HCT116 (cell line): ENCODE results near the gene CTIF. TPM values are rescaled to one million over a fixed set of nuclear protein-coding genes. Genes with fewer than 3 reads are reported as not detected.

ENCODE experiments used
- ATAC-seq: fragments of 200-7000 bp; cut with Tn5 transposase; 2 replicates; pipeline ENCODE4 v1.9.1; 2020; ENCODE audit warnings: mild to moderate bottlenecking, moderate library complexity
- BruUV-seq: library from RNA; stranded (reverse); fragments of 400-500 nt; replicated peaks from 2 replicates; lab custom pipeline; 2021; lab: Mats Ljungman, UMichigan
- CTCF ChIA-PET: fragments of 300-600 bp; sonication (Branson Sonifier 250); formaldehyde crosslinking; loops from one replicate; lab custom pipeline; 2021; ENCODE audit warnings: antibody characterized with exemption; lab: Charles Lee
- POLR2A ChIA-PET: fragments of 300-600, 350-600 bp; sonication (Branson Sonifier 250); formaldehyde crosslinking; loops from one replicate; lab custom pipeline; 2021; ENCODE audit warnings: antibody characterized with exemption; lab: Charles Lee
- RAD21 ChIA-PET, 2 experiments: fragments of 300-600 bp; sonication (Branson Sonifier 250); formaldehyde crosslinking; loops; one replicate each; lab custom pipeline; 2023; ENCODE audit warnings: low total read pairs in 2 of 2; ENCODE audit not compliant: uncharacterized antibody in 2 of 2, unreplicated experiment in 2 of 2, low non-redundant PET in 1 of 2; lab: Charles Lee
- DNase-seq: peaks from one replicate; pipeline ENCODE4 v3.0.0-alpha.2; 2010; ENCODE audit warnings: low read depth, low spot score
- H2AFZ ChIP-seq: fragments of 200-600 bp; shearing (Covaris generic), sonication (generic); 2 replicates; pipeline ENCODE4 v1.6.1; 2017; ENCODE audit warnings: low read depth, mixed run types, mixed read lengths, antibody characterized with exemption, low read length; ENCODE audit not compliant: poor library complexity, severe bottlenecking
- H3K27ac ChIP-seq: 2 replicates; pipeline ENCODE4 v1.5.1; 2012; ENCODE audit warnings: low read depth, low read length
- H3K27me3 ChIP-seq: fragments of 200-600 bp; sonication (generic); 2 replicates; pipeline ENCODE4 v1.6.1; 2016; ENCODE audit warnings: mixed run types, low read length, mixed read lengths; ENCODE audit not compliant: insufficient read depth
- H3K36me3 ChIP-seq, 2 experiments: fragments of 200-500 bp in 1 of 2; fragments of 200-600 bp in 1 of 2; sonication (Bioruptor generic) in 1 of 2; sonication (generic) in 1 of 2; 2 replicates each; pipeline versions ENCODE4 v1.5.1 to v1.6.1; 2014 to 2016; ENCODE audit warnings: low read length in 2 of 2, inconsistent platforms in 1 of 2, mixed read lengths in 1 of 2, mixed run types in 1 of 2; ENCODE audit not compliant: insufficient read depth in 2 of 2, control insufficient read depth in 1 of 2
- H3K4me1 ChIP-seq, 2 experiments: fragments of 200-600 bp in 1 of 2; sonication (generic) in 1 of 2; 2 replicates each; pipeline versions ENCODE4 v1.5.1 to v1.6.1; 2012 to 2017; ENCODE audit warnings: low read length in 2 of 2, inconsistent platforms in 1 of 2, mild to moderate bottlenecking in 1 of 2, mixed read lengths in 1 of 2, mixed run types in 1 of 2, moderate library complexity in 1 of 2; ENCODE audit not compliant: insufficient read depth in 2 of 2, control insufficient read depth in 1 of 2
- H3K4me2 ChIP-seq: fragments of 200-600 bp; sonication (generic); 2 replicates; pipeline ENCODE4 v1.6.1; 2017; ENCODE audit warnings: mixed run types, low read length, mixed read lengths
- H3K4me3 ChIP-seq, 2 experiments: fragments of 200-600 bp in 1 of 2; sonication (generic) in 1 of 2; replicated peaks in 1 of 2; 2 replicates each; pipeline ENCODE4 v1.5.1; 2011 to 2016; ENCODE audit warnings: low read length in 2 of 2, control low read depth in 1 of 2, low read depth in 1 of 2, mild to moderate bottlenecking in 1 of 2, mixed read lengths in 1 of 2, mixed run types in 1 of 2
- H3K79me2 ChIP-seq: fragments of 200-600 bp; sonication (generic); 2 replicates; pipeline ENCODE4 v1.6.1; 2017; ENCODE audit warnings: mild to moderate bottlenecking, mixed run types, low read length, moderate library complexity, mixed read lengths; ENCODE audit not compliant: insufficient read depth
- H3K9ac ChIP-seq: fragments of 200-600 bp; sonication (generic); 2 replicates; pipeline ENCODE4 v1.6.1; 2016; ENCODE audit warnings: low read length, mixed read lengths
- H3K9me2 ChIP-seq: fragments of 200-600 bp; sonication (generic), shearing (Covaris generic); 2 replicates; pipeline ENCODE4 v1.6.1; 2017; ENCODE audit warnings: mixed run types, mild to moderate bottlenecking, moderate library complexity; ENCODE audit not compliant: insufficient read depth
- H3K9me3 ChIP-seq, 2 experiments: fragments of 200-500 bp in 1 of 2; fragments of 200-600 bp in 1 of 2; sonication (Bioruptor generic) in 1 of 2; sonication (generic) in 1 of 2; 2 replicates each; pipeline ENCODE4 v1.6.1; 2014 to 2017; ENCODE audit warnings: low read length in 2 of 2, mixed read lengths in 2 of 2, inconsistent platforms in 1 of 2, low read depth in 1 of 2, mild to moderate bottlenecking in 1 of 2, mixed run types in 1 of 2, moderate library complexity in 1 of 2; ENCODE audit not compliant: control insufficient read depth in 1 of 2, insufficient read depth in 1 of 2
- H4K20me1 ChIP-seq: fragments of 200-600 bp; sonication (generic), shearing (Covaris generic); 2 replicates; pipeline ENCODE4 v1.6.1; 2017; ENCODE audit warnings: mixed run types, mild to moderate bottlenecking, moderate library complexity; ENCODE audit not compliant: insufficient read depth
- ATF3 ChIP-seq: IDR thresholded peaks from 2 replicates; pipeline ENCODE4 v1.6.1; 2012
- CBX3 ChIP-seq: IDR thresholded peaks from 2 replicates; pipeline ENCODE4 v1.6.1; 2012; ENCODE audit warnings: low read depth
- CEBPB ChIP-seq: IDR thresholded peaks from 2 replicates; pipeline ENCODE4 v1.6.1; 2012; ENCODE audit warnings: low read depth
- EZH2 ChIP-seq: fragments of 200-600 bp; sonication (generic); IDR thresholded peaks from 2 replicates; pipeline ENCODE4 v1.6.1; 2017; ENCODE audit warnings: antibody characterized with exemption, mixed run types
- FOSL1 ChIP-seq: IDR thresholded peaks from 2 replicates; pipeline ENCODE4 v1.6.1; 2012; ENCODE audit warnings: low read depth
- JUND ChIP-seq: IDR thresholded peaks from 2 replicates; pipeline ENCODE4 v1.6.1; 2012
- MAX ChIP-seq: IDR thresholded peaks from 2 replicates; pipeline ENCODE4 v1.6.1; 2012
- POLR2A ChIP-seq: IDR thresholded peaks from 2 replicates; pipeline ENCODE4 v1.7.0; 2011; ENCODE audit warnings: borderline replicate concordance; ENCODE audit not compliant: insufficient read depth, insufficient read length; ENCODE audit errors: extremely low read depth
- POLR2AphosphoS5 ChIP-seq: IDR thresholded peaks from 2 replicates; pipeline ENCODE4 v1.6.1; 2011; ENCODE audit warnings: mild to moderate bottlenecking, low read depth, low read length, moderate library complexity
- RAD21 ChIP-seq: IDR thresholded peaks from 2 replicates; pipeline ENCODE4 v1.6.1; 2012; ENCODE audit warnings: low read depth, mild to moderate bottlenecking
- REST ChIP-seq: IDR thresholded peaks from 2 replicates; pipeline ENCODE4 v1.6.1; 2012; ENCODE audit warnings: low read depth
- SIN3A ChIP-seq: IDR thresholded peaks from 2 replicates; pipeline ENCODE4 v1.6.1; 2012; ENCODE audit warnings: low read depth
- SRF ChIP-seq: IDR thresholded peaks from 2 replicates; pipeline ENCODE4 v1.6.1; 2012; ENCODE audit warnings: low read depth
- TCF7L2 ChIP-seq: IDR thresholded peaks from 2 replicates; pipeline ENCODE4 v1.7.0; 2011; ENCODE audit warnings: borderline replicate concordance, inconsistent platforms; ENCODE audit not compliant: insufficient read depth, insufficient read length; ENCODE audit errors: extremely low read depth
- YY1 ChIP-seq: IDR thresholded peaks from 2 replicates; pipeline ENCODE4 v1.6.1; 2011; ENCODE audit warnings: low read length, low read depth, moderate library complexity, mild to moderate bottlenecking; ENCODE audit not compliant: insufficient replicate concordance; ENCODE audit errors: extremely low read depth
- ZBTB33 ChIP-seq: IDR thresholded peaks from 2 replicates; pipeline ENCODE4 v1.6.1; 2011; ENCODE audit warnings: mild to moderate bottlenecking, low read length, moderate library complexity; ENCODE audit not compliant: insufficient replicate concordance; ENCODE audit errors: extremely low read depth
- ZFX ChIP-seq: fragments of 450-650 bp; IDR thresholded peaks from 2 replicates; pipeline ENCODE4 v1.6.1; 2017
- intact Hi-C: fragments of 100-400 bp; cut with micrococcal nuclease; formaldehyde crosslinking; loops from 2 replicates; pipeline ENCODE4 v1.10.0; 2022
- total RNA-seq: library from RNA; stranded (reverse); gene quantifications from one replicate; pipeline ENCODE4 v1.2.1, GENCODE V29; 2021; ENCODE audit not compliant: unreplicated experiment

The CTIF gene
- total RNA-seq, 1 experiment from 2014 or later: 19.7 TPM

GRCh38 chr18:48803518-48803917, 264.7 kb downstream of the CTIF start:
- peaks cover 16 to 23% of the 10 kb centered on the region in 2 experiments for H3K4me1 ChIP-seq
- no peaks in the 10 kb centered on the region for H3K36me3 ChIP-seq
- no TSS peak for BruUV-seq
- H3K79me2 ChIP-seq: no peaks in the 10 kb centered on the region
- POLR2A ChIA-PET: no interaction called here
- no peaks in the 10 kb centered on the region for H4K20me1 ChIP-seq
- H3K9me3 ChIP-seq: no peaks in the 10 kb centered on the region
- ATAC-seq (no peak), DNase-seq (no peak)
- CTCF ChIA-PET: no interaction called here
- H3K9me2 ChIP-seq: no peaks in the 10 kb centered on the region
- intact Hi-C loops: no loop called here
- no peak for TF ChIP-seq POLR2A
- TF ChIP-seq YY1: no peak
- no peak for TF ChIP-seq CEBPB
- TF ChIP-seq EZH2: no peak
- TF ChIP-seq RAD21: no peak
- no peak for TF ChIP-seq TCF7L2
- TF ChIP-seq ZFX: no peak
- no peak for TF ChIP-seq JUND
- no peak for TF ChIP-seq CBX3
- no peak for TF ChIP-seq POLR2AphosphoS5
- no peak for TF ChIP-seq ATF3
- no peak for TF ChIP-seq FOSL1
- TF ChIP-seq ZBTB33: no peak
- TF ChIP-seq REST: no peak
- no peak for TF ChIP-seq MAX
- no peak for TF ChIP-seq SRF
- no peak for TF ChIP-seq SIN3A
- H3K27ac ChIP-seq: no peak overlapping the region
- no peak overlapping the region for H2AFZ ChIP-seq
- RAD21 ChIA-PET: no interaction called here
- no peak overlapping the region for H3K4me3 ChIP-seq
- H3K9ac ChIP-seq: no peak overlapping the region
- no peak overlapping the region for H3K4me2 ChIP-seq
- H3K27me3 ChIP-seq: no peaks in the 10 kb centered on the region
